ENCODE results near the gene CLCA4.

- no peak for TF ChIP-seq CTCF (IDR thresholded peaks at IDR 0.05)
- TF ChIP-seq POLR2A (IDR thresholded peaks at IDR 0.05): no peak
Observed at GRCh38 chr1:86616871-86617270, 70.0 kb downstream of the CLCA4 start.
